A549 (cell line): ENCODE measurements around the gene FIS1. TPM values are rescaled to one million over a fixed set of nuclear protein-coding genes. Genes with fewer than 3 reads are reported as not detected.

Experiments
- ATAC-seq, 2 experiments: fragments of 200-7000 bp in 1 of 2; fragments of >200 bp in 1 of 2; cut with Nextera tagmentation in 1 of 2; cut with Tn5 transposase in 1 of 2; 3 replicates each; pipeline versions ENCODE4 v1.8.0 to v1.9.1; 2018 to 2020; ENCODE audit warnings: mild to moderate bottlenecking in 1 of 2, moderate library complexity in 1 of 2
- CTCF ChIA-PET: fragments of 300-600 bp; sonication (Branson Sonifier 250); formaldehyde crosslinking; extraction: SDS; loops from one replicate; lab custom pipeline; 2021; ENCODE audit warnings: antibody characterized with exemption, inconsistent platforms; lab: Yijun Ruan, JAX
- POLR2A ChIA-PET: fragments of 350-600 bp; formaldehyde crosslinking; extraction: SDS; loops from one replicate; lab custom pipeline; 2021; ENCODE audit warnings: antibody characterized with exemption, inconsistent platforms; lab: Yijun Ruan, JAX
- DNase-seq, 2 experiments: peaks; one replicate each; pipeline versions ENCODE4 v3.0.0 to v3.0.0-alpha.2; 2011 to 2016; ENCODE audit warnings: low read depth in 1 of 2, low spot score in 1 of 2
- FAIRE-seq: peaks from 2 replicates; lab custom pipeline; 2011; peaks lifted over from hg19 to GRCh38; lab: Jason Lieb, UNC
- H3K27ac ChIP-seq, 2 experiments: fragments of >200 bp; sonication (Bioruptor Twin); formaldehyde crosslinking; 3 replicates each; pipeline ENCODE4 v1.5.1; 2016 to 2017
- H3K4me1 ChIP-seq: fragments of >200 bp; sonication (Bioruptor Twin); formaldehyde crosslinking; 3 replicates; pipeline ENCODE4 v1.6.1; 2016
- H3K4me2 ChIP-seq: fragments of >200 bp; sonication (Bioruptor Twin); formaldehyde crosslinking; 3 replicates; pipeline ENCODE4 v1.6.1; 2016
- H3K4me3 ChIP-seq: fragments of >200 bp; sonication (Bioruptor Twin); formaldehyde crosslinking; 3 replicates; pipeline ENCODE4 v1.5.1; 2016
- H3K9me3 ChIP-seq: fragments of >200 bp; sonication (Bioruptor Twin); formaldehyde crosslinking; 3 replicates; pipeline ENCODE4 v1.6.1; 2016
- BCL3 ChIP-seq: fragments of >200 bp; sonication (Bioruptor Twin); formaldehyde crosslinking; IDR thresholded peaks from 3 replicates; pipeline ENCODE4 v1.6.1; 2016
- BHLHE40 ChIP-seq: IDR thresholded peaks from 2 replicates; pipeline ENCODE4 v1.6.1; 2012; ENCODE audit warnings: low read depth, low read length, inconsistent platforms
- CEBPB ChIP-seq, 2 experiments: fragments of >200 bp in 1 of 2; sonication (Bioruptor Twin) in 1 of 2; formaldehyde crosslinking in 1 of 2; IDR thresholded peaks; 2 replicates each; pipeline ENCODE4 v1.6.1; 2012 to 2016
- CHD2 ChIP-seq: fragments of 150-350 bp; IDR thresholded peaks from 2 replicates; pipeline ENCODE4 v1.6.1; 2014; ENCODE audit warnings: low read length; ENCODE audit not compliant: partially characterized antibody
- EP300 ChIP-seq, 2 experiments: fragments of >200 bp; sonication (Bioruptor Twin); formaldehyde crosslinking; IDR thresholded peaks; 2 replicates in 1 of 2; 3 replicates in 1 of 2; pipeline ENCODE4 v1.6.1; 2016 to 2017
- FOXS1 ChIP-seq: fragments of 250-450 bp; sonication (Bioruptor Pico); IDR thresholded peaks from 2 replicates; pipeline ENCODE4 v1.5.0; 2020; ENCODE audit warnings: mild to moderate bottlenecking, moderate library complexity
- HDAC2 ChIP-seq: fragments of 200-600 bp; sonication (generic); IDR thresholded peaks from 2 replicates; pipeline ENCODE4 v1.6.1; 2016
- HEYL ChIP-seq: fragments of 250-450 bp; sonication (Bioruptor Pico); IDR thresholded peaks from 2 replicates; pipeline ENCODE4 v1.8.0; 2021; ENCODE audit warnings: mild to moderate bottlenecking, moderate library complexity
- HMGXB4 ChIP-seq: fragments of 250-450 bp; sonication (Bioruptor Pico); IDR thresholded peaks from 2 replicates; pipeline ENCODE4 v1.5.0; 2021; ENCODE audit warnings: mild to moderate bottlenecking, moderate library complexity, borderline replicate concordance
- HOXA7 ChIP-seq: fragments of 250-450 bp; sonication (Bioruptor Pico); IDR thresholded peaks from 2 replicates; pipeline ENCODE4 v1.5.0; 2020; ENCODE audit warnings: mild to moderate bottlenecking, moderate library complexity
- HOXB5 ChIP-seq: fragments of 250-450 bp; sonication (Bioruptor Pico); IDR thresholded peaks from 2 replicates; pipeline ENCODE4 v1.5.0; 2020; ENCODE audit warnings: mild to moderate bottlenecking, moderate library complexity
- JUN ChIP-seq, 2 experiments: fragments of >200 bp; sonication (Bioruptor Twin); formaldehyde crosslinking; IDR thresholded peaks; 2 replicates in 1 of 2; 3 replicates in 1 of 2; pipeline ENCODE4 v1.6.1; 2016 to 2017
- KDM5A ChIP-seq: fragments of 200-600 bp; sonication (generic); IDR thresholded peaks from 2 replicates; pipeline ENCODE4 v1.6.1; 2016; ENCODE audit warnings: antibody characterized with exemption, mild to moderate bottlenecking
- MAFK ChIP-seq: fragments of 450-650 bp; IDR thresholded peaks from 2 replicates; pipeline ENCODE4 v1.6.1; 2014; ENCODE audit not compliant: partially characterized antibody
- NPAS2 ChIP-seq: fragments of 250-450 bp; sonication (Bioruptor Pico); IDR thresholded peaks from 2 replicates; pipeline ENCODE4 v1.8.0; 2022; ENCODE audit warnings: mild to moderate bottlenecking, moderate library complexity, borderline replicate concordance
- PBX3 ChIP-seq: IDR thresholded peaks from 2 replicates; pipeline ENCODE4 v1.6.1; 2012
- POLR2A ChIP-seq: IDR thresholded peaks from 2 replicates; pipeline ENCODE4 v1.6.1; 2012; ENCODE audit warnings: mild to moderate bottlenecking, low read length
- RFX5 ChIP-seq: fragments of 450-650 bp; IDR thresholded peaks from 2 replicates; pipeline ENCODE4 v1.7.1; 2014; ENCODE audit warnings: antibody characterized with exemption, mild to moderate bottlenecking, moderate library complexity
- SREBF2 ChIP-seq: fragments of 450-650 bp; IDR thresholded peaks from 2 replicates; pipeline ENCODE4 v1.6.1; 2014; ENCODE audit warnings: mild to moderate bottlenecking, moderate library complexity
- TFCP2L1 ChIP-seq: fragments of 250-450 bp; sonication (Bioruptor Pico); IDR thresholded peaks from 2 replicates; pipeline ENCODE4 v1.5.0; 2021; ENCODE audit warnings: mild to moderate bottlenecking
- TP53 ChIP-seq: fragments of 250-450 bp; sonication (Bioruptor Pico); IDR thresholded peaks from 2 replicates; pipeline ENCODE4 v1.5.0; 2021; ENCODE audit warnings: mild to moderate bottlenecking, moderate library complexity
- ZNF302 ChIP-seq: fragments of 250-450 bp; sonication (Bioruptor Pico); IDR thresholded peaks from 2 replicates; pipeline ENCODE4 v1.9.0; 2021; ENCODE audit warnings: inconsistent platforms, mild to moderate bottlenecking, moderate library complexity
- WGBS: methylation state at CpG from one replicate; pipeline ENCODE4 v1.1.6; 2017; ENCODE audit errors: missing lambda C conversion rate; 5-methylcytosine and 5-hydroxymethylcytosine counted together
- polyA plus RNA-seq, 4 experiments: library from polyadenylated mRNA; depleted of rRNA in 3 of 4; stranded (reverse); fragments of >200 nt; fragmentation: RNase III in 1 of 4; extraction: RNeasy Plus Mini Kit Qiagen cat#74134 plus additional on column Dnase treatment in 1 of 4; gene quantifications; 2 replicates in 3 of 4; 3 replicates in 1 of 4; pipeline ENCODE4 v1.2.3, GENCODE V29; 2011 to 2017
- TF ChIP-seq, protein P1 (sequence below): fragments of >200 bp; sonication (Bioruptor Twin); formaldehyde crosslinking; IDR thresholded peaks from 3 replicates; pipeline ENCODE4 v1.5.1; 2016
- TF ChIP-seq, protein P2 (sequence below): fragments of >200 bp; sonication (Bioruptor Twin); formaldehyde crosslinking; IDR thresholded peaks from 2 replicates; pipeline ENCODE4 v1.6.1; 2016

Gene FIS1
- polyA plus RNA-seq, 2 of the 4 experiments (the other 2 are of a cell fraction): 111 to 155 TPM

DNA sequence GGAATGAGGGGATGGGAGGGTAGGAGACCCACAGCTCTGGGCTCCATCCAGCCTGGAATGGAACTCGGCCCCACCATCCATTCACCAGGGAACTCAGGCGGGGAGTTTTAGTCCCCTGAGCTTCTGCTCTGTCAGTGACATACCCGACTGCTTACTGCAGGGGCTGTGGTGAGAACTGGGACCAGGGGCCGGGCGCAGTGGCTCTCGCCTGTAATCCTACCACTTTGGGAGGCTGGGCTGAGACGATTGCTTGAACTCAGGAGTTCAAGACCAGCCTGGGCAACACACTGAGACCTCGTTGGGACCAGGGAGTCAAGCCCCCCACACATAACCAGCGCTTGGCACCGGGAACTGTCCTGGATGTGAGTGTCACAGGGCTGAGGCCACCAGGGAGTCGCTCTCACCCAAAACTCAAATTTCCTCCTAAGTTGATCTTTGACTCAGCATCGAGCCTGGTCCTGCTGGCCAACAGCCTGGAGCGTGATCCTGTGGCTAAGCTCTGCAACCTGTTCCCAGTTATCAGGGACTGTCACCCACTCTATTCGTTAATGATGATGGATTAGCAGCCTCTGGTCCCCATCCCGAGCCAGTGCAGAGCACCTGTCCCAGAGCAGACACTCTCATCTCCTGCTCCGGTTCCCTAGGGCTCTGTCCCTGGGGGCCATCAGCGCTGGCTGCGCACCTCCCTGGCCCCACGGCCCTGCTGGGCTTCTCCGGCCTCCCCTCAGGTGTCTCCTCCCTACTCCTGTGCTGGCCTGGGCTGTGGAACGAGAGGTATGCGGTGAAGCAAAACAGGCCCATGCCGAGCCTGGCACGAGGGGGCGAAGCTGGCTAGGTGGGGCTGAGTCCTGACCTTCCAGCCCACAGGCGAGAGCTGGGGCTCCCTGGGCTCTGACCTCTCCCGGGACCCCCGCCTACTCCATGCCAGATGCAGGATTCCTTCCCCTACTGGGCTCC, 6.4 kb downstream of the FIS1 start:
- H3K4me2 ChIP-seq: no peak overlapping the region
- peaks cover 6% of the 10 kb centered on the region for H3K4me1 ChIP-seq
- no peak overlapping the region for H3K4me3 ChIP-seq
- FAIRE-seq: no peak
- H3K27ac ChIP-seq: no peak overlapping the region
- CTCF ChIA-PET: interaction anchor here (2.4 to 3.8 kb wide), 3 partner anchors 21 to 95 kb away, joined by 9 to 16 read pairs (median 10); partner anchors contain the start of genes PLOD3 and ZNHIT1
- TF ChIP-seq SREBF2: no peak
- TF ChIP-seq TFCP2L1 (CRISPR knock-in tag): no peak
- TF ChIP-seq, all 56 proteins: peak for 0
- POLR2A ChIA-PET: interaction anchor here (1.5 kb wide), 1 partner anchor 13 kb away, joined by 4 read pairs; no protein-coding TSS in a partner anchor
- DNase-seq: no peak
- no peaks in the 10 kb centered on the region for H3K9me3 ChIP-seq
- ATAC-seq: no peak
- WGBS: 94% methylated on average over 21 of the region's 28 CpGs

DNA sequence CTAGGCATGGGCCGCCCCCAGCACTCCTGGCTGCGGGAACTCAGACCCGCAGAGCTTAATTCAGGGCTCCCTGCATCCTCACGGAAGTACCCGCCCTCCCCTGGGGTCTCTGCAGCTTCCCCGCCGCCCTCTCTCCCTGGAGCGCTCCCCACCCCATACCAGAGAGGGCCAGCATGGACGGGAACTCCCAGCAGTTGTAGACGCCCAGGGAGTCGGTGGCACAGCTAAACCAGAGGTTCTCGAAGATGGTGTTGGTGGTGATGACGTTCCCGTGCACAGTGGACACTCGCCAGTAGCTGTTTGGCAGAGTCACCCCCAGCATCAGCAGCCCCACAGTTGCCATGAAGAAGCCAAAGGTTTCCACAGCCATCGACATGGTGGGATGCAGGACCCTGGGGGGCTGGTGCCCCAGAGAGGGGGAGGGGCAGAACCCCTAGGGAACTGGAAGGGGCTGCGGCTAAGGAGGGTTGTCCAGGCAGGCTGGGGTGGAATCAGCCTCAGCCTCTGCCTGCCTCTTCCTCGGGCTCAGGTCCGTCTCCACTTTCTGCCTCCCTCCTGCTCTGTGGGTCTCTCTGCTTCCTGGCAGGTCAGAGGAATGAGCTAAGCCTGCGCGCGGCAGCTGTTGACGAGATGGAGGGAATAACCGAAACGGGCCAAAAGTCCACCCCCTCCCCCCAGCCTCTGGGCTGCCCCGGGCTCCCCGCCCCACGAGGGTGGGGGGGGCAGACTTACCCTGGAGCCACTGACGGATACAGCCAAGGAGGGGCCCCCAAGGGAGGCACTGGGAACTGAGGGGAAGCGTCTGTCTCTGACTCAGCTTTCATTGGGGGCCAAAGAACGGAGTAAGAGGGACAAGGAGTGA, 7.4 kb downstream of the FIS1 start, which contains the start of gene CLDN15:
Gene CLDN15, minus strand, starts transcription at position 597 of the 862 bp plus-strand sequence. Its CDS starts 221 bp downstream, at position 376.
- FAIRE-seq: no peak
- WGBS: 88% methylated on average over 21 of the region's 31 CpGs
- H3K4me1 ChIP-seq: no peaks in the 10 kb centered on the region
- H3K9me3 ChIP-seq: no peaks in the 10 kb centered on the region
- ATAC-seq: no peak
- TF ChIP-seq, protein P1, sequence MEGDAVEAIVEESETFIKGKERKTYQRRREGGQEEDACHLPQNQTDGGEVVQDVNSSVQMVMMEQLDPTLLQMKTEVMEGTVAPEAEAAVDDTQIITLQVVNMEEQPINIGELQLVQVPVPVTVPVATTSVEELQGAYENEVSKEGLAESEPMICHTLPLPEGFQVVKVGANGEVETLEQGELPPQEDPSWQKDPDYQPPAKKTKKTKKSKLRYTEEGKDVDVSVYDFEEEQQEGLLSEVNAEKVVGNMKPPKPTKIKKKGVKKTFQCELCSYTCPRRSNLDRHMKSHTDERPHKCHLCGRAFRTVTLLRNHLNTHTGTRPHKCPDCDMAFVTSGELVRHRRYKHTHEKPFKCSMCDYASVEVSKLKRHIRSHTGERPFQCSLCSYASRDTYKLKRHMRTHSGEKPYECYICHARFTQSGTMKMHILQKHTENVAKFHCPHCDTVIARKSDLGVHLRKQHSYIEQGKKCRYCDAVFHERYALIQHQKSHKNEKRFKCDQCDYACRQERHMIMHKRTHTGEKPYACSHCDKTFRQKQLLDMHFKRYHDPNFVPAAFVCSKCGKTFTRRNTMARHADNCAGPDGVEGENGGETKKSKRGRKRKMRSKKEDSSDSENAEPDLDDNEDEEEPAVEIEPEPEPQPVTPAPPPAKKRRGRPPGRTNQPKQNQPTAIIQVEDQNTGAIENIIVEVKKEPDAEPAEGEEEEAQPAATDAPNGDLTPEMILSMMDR: no peak
- TF ChIP-seq FOXS1 (no peak), BHLHE40 (no peak), RFX5 (no peak), JUN (IDR thresholded peaks at IDR 0.05) (no peak), HOXB5 (CRISPR knock-in tag) (no peak), CEBPB (IDR thresholded peaks at IDR 0.05) (no peak), TP53 (CRISPR knock-in tag) (no peak), HEYL (CRISPR knock-in tag) (no peak), KDM5A (no peak), HMGXB4 (CRISPR knock-in tag) (no peak), CHD2 (no peak), ZNF302 (no peak)
- H3K4me2 ChIP-seq: no peak within 1 kb of the TSS
- POLR2A ChIA-PET: interaction anchor here (1.0 to 1.5 kb wide), 2 partner anchors 15 to 20 kb away, joined by 4 to 5 read pairs; partner anchors contain the start of gene ZNHIT1
- no peak within 1 kb of the TSS for H3K27ac ChIP-seq
- H3K4me3 ChIP-seq: no peak within 1 kb of the TSS
- CTCF ChIA-PET: interaction anchor here (1.0 to 3.8 kb wide), 6 partner anchors 10 to 94 kb away, joined by 3 to 16 read pairs (median 6); partner anchors contain the start of genes PLOD3 and ZNHIT1
- no peak for DNase-seq

GRCh38 chr7:101236292-101236835, 8.5 kb downstream of the FIS1 start:
- no peak overlapping the region for H3K27ac ChIP-seq
- ChIA-PET CTCF (interaction anchor here (1.0 to 3.8 kb wide), 5 partner anchors 9 to 54 kb away, joined by 3 to 16 read pairs (median 4); partner anchors contain the start of genes PLOD3 and ZNHIT1), POLR2A (interaction anchor here (1.0 kb wide), 1 partner anchor 18 kb away, joined by 5 read pairs; the partner anchor contains the start of gene ZNHIT1)
- DNase-seq: no peak
- H3K4me2 ChIP-seq: no peak overlapping the region
- H3K4me1 ChIP-seq: peaks cover 6% of the 10 kb centered on the region; the same call in 2 of the 3 replicates
- no peak for FAIRE-seq
- TF ChIP-seq KDM5A (no peak), HDAC2 (no peak), HOXA7 (CRISPR knock-in tag) (no peak), MAFK (no peak), POLR2A (no peak), BCL3 (no peak), PBX3 (no peak), RFX5 (no peak), NPAS2 (CRISPR knock-in tag) (no peak), EP300 (IDR thresholded peaks at IDR 0.05) (no peak)
- TF ChIP-seq, protein P2, sequence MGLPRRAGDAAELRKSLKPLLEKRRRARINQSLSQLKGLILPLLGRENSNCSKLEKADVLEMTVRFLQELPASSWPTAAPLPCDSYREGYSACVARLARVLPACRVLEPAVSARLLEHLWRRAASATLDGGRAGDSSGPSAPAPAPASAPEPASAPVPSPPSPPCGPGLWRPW: no peak
- no peaks in the 10 kb centered on the region for H3K9me3 ChIP-seq
- no peak for ATAC-seq
- no peak overlapping the region for H3K4me3 ChIP-seq
- 92% methylated on average over 16 of the region's 21 CpGs for WGBS
